VCaP (cell line): ENCODE results near the gene AKAIN1.

Experiments
- H3K27ac ChIP-seq: fragments of 450-650 bp; 2 replicates; pipeline ENCODE4 v1.5.1; 2017
- TF ChIP-seq, protein P1 (sequence below): fragments of 450-650 bp; conservative IDR thresholded peaks from 2 replicates; pipeline ENCODE4 v1.5.1; 2017; ENCODE audit warnings: mild to moderate bottlenecking, moderate library complexity

Gene AKAIN1

DNA sequence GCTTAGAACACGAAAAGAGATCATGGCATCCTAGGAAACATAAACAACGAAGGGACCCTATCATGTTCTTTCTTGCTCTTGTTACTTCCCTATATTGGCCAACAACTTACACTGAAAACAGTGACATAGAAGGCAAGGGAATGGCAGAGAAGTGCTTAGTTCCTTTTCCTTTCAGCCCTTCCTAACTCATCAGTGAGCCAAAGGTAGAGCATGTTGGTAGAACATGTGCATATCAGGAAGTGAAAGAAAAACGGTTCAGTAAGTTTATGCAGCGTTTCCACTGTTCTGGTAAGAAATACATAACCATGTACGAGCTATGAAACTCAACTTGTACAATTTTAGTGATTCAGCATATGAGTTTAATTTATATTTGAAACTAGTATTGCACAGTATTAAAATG lies 21.7 kb downstream of the AKAIN1 start:
- H3K27ac ChIP-seq: no peak overlapping the region

DNA sequence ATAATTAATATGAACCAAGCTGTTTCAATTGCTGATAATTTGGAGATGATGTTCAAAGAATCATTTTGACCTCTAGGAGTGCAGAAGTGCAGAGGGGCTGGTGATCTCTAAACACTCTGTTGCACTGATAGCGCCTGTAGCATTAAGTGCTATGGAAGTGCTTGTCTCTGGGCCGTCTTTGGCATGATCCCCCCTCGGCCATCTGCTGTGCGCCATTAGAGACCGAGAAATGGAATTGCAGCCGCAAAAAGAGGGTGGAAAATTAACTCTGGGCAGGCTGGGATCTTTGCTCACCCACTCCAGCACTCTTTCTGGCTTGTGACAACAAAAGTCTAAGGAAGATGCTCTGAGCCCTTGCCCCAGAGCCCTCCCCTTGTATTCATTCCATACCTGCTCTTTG lies 23.4 kb downstream of the AKAIN1 start:
- TF ChIP-seq, protein P1, sequence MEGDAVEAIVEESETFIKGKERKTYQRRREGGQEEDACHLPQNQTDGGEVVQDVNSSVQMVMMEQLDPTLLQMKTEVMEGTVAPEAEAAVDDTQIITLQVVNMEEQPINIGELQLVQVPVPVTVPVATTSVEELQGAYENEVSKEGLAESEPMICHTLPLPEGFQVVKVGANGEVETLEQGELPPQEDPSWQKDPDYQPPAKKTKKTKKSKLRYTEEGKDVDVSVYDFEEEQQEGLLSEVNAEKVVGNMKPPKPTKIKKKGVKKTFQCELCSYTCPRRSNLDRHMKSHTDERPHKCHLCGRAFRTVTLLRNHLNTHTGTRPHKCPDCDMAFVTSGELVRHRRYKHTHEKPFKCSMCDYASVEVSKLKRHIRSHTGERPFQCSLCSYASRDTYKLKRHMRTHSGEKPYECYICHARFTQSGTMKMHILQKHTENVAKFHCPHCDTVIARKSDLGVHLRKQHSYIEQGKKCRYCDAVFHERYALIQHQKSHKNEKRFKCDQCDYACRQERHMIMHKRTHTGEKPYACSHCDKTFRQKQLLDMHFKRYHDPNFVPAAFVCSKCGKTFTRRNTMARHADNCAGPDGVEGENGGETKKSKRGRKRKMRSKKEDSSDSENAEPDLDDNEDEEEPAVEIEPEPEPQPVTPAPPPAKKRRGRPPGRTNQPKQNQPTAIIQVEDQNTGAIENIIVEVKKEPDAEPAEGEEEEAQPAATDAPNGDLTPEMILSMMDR: no peak
- no peak overlapping the region for H3K27ac ChIP-seq

More for the DNA sequence above, 21.7 kb downstream of the AKAIN1 start:
- TF ChIP-seq, protein P1: no peak

DNA sequence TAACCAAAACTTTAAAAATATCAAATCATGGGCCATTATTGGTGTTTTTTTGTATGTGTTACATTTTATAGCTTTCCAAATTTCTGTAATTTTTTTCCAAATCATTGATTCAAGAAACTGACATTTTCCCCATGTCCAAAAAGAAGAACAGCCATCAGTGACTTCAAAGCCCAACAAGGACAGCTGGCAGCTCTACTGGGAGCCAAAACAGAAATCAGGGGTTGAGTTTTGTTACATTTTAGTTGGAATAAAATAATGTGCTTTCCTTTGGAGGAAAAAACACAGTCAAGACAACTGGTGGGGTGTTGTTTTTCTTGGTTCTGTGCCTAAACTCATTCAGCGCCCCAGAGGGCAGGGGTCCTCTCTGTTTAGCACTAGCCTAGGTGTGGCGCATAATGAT lies 23.8 kb downstream of the AKAIN1 start:
- H3K27ac ChIP-seq: no peak overlapping the region

DNA sequence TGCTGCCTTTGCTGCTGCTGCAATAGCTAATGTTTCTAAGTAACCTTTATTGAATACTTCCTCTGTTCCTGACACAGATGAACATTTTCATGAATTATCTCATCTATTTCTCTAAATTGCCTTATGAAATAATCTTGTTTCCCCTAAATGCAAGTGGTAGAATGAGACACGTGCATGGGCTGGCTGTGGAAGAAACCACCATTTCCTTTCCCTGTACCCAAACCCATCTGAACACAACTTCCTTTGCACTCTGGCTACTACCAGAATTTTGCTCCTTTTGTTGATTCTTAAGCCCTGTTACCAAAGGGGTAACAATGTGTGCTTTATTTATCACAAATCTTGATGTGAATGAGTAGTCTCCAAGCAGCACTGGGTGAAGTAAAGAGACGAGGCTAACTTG lies 29.2 kb downstream of the AKAIN1 start:
- TF ChIP-seq, protein P1: no peak
- H3K27ac ChIP-seq: no peak overlapping the region

More for the DNA sequence above, 23.8 kb downstream of the AKAIN1 start:
- TF ChIP-seq, protein P1: no peak

DNA sequence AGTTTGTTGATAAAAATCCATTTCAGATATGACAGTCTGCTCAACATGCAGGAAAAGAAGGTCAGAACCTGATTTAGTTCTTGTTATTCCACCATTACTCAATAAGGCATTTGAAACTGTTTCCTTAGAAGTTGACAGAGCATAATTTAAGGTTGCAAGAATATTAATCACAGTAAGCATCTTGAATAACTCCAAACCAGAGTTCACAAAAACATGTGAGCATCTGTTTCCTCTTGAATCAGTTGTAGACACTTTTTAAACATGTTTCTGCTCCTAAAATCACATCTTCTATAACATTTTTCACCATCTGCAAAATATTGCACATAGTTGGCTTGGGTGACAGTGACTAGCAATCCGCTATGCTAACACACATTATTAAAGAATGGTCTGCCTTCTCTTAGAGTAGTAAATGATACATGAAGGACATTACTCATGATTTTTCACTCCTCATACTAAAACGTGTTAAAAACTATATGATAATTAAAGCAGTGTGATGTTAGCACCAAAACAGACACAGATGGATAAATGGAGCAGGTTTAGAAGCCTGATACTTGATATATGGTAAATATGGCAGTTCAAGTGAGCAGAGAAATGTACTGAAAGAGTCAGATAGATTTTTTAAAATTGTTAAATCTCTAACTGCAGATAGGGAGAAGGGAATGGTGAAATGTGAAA lies 30.3 kb downstream of the AKAIN1 start:
- TF ChIP-seq, protein P1: no peak
- H3K27ac ChIP-seq: no peak overlapping the region

DNA sequence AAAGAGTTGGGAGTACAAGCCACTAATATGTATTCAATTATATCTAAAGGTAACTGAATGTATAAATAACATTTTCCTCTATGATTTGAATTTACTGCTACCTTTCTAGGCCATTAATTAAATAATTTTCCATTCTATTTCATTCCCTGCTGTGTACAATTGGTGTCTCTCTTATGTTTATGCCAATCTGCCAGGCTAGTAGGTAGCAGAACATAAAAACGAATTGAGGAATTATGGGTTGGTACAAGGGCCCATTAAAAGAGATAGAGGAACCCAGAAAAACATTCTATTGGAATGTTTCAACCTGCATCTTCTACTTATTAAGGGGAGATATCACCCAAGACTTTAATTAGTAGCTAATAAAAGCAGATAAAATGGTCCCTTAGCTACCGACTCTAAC lies 32.2 kb downstream of the AKAIN1 start:
- TF ChIP-seq, protein P1: no peak
- no peak overlapping the region for H3K27ac ChIP-seq

DNA sequence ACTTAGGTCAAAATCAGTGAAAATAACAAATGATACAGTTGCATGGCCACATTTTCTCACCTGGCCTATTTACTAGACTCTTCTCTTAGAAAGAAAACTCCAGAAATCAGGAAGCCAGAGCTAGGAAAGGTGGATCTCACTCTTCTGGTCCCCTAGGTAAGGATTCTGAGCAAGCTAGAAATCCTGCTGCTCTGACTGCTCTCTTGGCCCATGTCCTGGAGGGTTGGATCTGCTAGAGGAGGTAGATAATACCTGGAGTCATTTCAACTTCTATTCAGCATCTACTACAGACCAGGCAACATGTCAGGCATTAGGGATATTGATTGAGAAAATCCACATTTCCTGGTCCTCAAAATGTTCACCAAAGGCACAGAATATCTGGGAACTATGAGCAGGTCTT lies 34.9 kb downstream of the AKAIN1 start:
- TF ChIP-seq, protein P1: no peak
- H3K27ac ChIP-seq: no peak overlapping the region
